ENCODE data around the gene TOP2B.

TOP2B gene

DNA sequence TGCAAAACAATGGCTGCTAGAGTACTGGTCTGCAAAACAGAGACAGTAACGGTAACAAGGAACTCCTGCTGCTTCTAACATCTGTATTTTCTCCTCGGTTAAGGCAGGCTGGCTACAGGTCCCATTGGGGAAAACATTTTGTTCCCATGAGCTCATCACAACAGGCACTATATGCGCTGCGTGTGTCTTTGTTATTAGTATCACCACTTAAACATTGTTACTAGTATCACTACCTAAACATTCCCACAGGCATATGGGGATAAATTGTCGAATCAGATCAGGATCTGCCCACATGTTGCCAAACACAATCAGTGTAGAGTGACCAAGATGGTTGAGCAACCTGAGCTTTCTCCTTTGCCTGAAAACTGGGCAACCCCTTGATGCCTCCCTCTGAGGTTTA lies 77.2 kb downstream of the TOP2B start:
- H3K9ac ChIP-seq (ENCODE audit: low read length), result no peak overlapping the region
- H3K36me3 ChIP-seq (ENCODE audit: control insufficient read depth, low read depth, low read length), result no peaks in the 10 kb centered on the region
- H3K27ac ChIP-seq (ENCODE audit: low read length), result no peak overlapping the region
- H3K4me3 ChIP-seq (ENCODE audit: low read length), result no peak overlapping the region
- H3K9me3 ChIP-seq (ENCODE audit: control insufficient read depth, low read depth, low read length), result no peaks in the 10 kb centered on the region
- H3K27me3 ChIP-seq (ENCODE audit: control insufficient read depth, insufficient read depth, low read length), result no peaks in the 10 kb centered on the region
- H3K4me1 ChIP-seq (ENCODE audit: control insufficient read depth, low read depth, low read length), result peaks cover under 1% of the 10 kb centered on the region

DNA sequence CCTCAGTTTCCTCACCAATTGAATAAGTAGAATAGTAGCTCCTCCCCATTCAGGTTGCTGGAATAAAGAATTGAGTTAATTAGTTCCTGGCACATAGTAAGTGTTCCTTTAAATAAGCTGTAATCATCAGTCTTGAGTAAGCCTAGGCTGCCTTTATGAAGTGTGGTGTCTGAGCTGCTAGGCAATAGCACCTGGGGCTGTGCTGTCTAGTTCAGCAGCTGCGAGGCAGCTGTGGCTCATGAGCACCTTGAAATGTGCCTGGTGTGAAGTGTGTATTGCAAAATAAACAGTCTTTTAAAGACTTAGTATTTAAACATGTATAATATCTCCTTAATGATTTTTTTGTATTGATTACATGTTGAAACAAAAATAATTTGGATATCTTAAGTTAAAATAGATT lies 77.6 kb downstream of the TOP2B start:
- Histone ChIP-seq H3K36me3 (ENCODE audit: control insufficient read depth, low read depth, low read length) (no peaks in the 10 kb centered on the region), H3K27me3 (ENCODE audit: control insufficient read depth, insufficient read depth, low read length) (no peaks in the 10 kb centered on the region), H3K9ac (ENCODE audit: low read length) (no peak overlapping the region), H3K4me1 (ENCODE audit: control insufficient read depth, low read depth, low read length) (no peaks in the 10 kb centered on the region), H3K4me3 (ENCODE audit: low read length) (no peak overlapping the region), H3K9me3 (ENCODE audit: control insufficient read depth, low read depth, low read length) (no peaks in the 10 kb centered on the region), H3K27ac (ENCODE audit: low read length) (no peak overlapping the region)

DNA sequence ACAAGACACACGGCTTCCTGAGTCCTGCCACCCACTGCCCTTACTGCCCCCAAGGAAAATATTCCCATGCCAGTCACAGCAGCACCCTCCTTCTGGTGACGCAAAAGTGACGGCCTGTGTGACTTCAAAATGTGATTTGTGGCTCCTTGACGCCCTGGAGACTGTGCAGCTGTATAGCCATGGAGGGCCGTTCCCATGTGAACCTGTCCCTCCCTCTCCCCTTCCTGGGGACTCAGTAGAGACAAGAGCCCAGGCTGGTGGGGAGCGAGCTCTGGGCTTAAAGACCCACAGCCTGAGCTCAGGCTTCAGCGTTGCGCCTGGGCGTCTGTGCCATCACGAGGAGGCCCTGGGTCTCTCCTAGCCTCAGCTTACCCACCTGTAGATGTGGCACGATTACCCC lies 78.2 kb downstream of the TOP2B start:
- no peak overlapping the region for H3K4me3 ChIP-seq (ENCODE audit: low read length)
- no peak overlapping the region for H3K9ac ChIP-seq (ENCODE audit: low read length)
- H3K36me3 ChIP-seq (ENCODE audit: control insufficient read depth, low read depth, low read length), result no peaks in the 10 kb centered on the region
- no peak overlapping the region for H3K27ac ChIP-seq (ENCODE audit: low read length)
- H3K9me3 ChIP-seq (ENCODE audit: control insufficient read depth, low read depth, low read length), result no peaks in the 10 kb centered on the region
- no peaks in the 10 kb centered on the region for H3K4me1 ChIP-seq (ENCODE audit: control insufficient read depth, low read depth, low read length)
- H3K27me3 ChIP-seq (ENCODE audit: control insufficient read depth, insufficient read depth, low read length), result no peaks in the 10 kb centered on the region

DNA sequence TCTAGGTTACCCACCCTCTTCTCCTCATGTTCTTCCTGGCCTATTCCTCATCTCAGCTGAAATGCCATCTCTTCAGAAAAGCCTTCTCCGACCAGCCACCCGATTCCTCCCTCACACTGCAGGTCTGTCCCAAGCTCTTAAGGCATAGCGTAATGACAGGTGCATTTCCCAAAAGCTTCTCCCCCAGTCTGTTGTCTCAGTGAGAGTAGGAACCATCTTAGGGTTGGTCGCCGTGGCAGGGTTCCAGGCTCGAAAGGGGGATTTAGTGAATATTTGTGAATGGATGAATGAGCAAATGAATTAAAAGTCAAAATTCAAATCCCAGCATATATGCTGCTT lies 78.6 kb downstream of the TOP2B start:
- Histone ChIP-seq H3K27ac (ENCODE audit: low read length) (no peak overlapping the region), H3K4me3 (ENCODE audit: low read length) (no peak overlapping the region), H3K27me3 (ENCODE audit: control insufficient read depth, insufficient read depth, low read length) (no peaks in the 10 kb centered on the region), H3K9ac (ENCODE audit: low read length) (no peak overlapping the region), H3K9me3 (ENCODE audit: control insufficient read depth, low read depth, low read length) (no peaks in the 10 kb centered on the region), H3K36me3 (ENCODE audit: control insufficient read depth, low read depth, low read length) (no peaks in the 10 kb centered on the region), H3K4me1 (ENCODE audit: control insufficient read depth, low read depth, low read length) (no peaks in the 10 kb centered on the region)

DNA sequence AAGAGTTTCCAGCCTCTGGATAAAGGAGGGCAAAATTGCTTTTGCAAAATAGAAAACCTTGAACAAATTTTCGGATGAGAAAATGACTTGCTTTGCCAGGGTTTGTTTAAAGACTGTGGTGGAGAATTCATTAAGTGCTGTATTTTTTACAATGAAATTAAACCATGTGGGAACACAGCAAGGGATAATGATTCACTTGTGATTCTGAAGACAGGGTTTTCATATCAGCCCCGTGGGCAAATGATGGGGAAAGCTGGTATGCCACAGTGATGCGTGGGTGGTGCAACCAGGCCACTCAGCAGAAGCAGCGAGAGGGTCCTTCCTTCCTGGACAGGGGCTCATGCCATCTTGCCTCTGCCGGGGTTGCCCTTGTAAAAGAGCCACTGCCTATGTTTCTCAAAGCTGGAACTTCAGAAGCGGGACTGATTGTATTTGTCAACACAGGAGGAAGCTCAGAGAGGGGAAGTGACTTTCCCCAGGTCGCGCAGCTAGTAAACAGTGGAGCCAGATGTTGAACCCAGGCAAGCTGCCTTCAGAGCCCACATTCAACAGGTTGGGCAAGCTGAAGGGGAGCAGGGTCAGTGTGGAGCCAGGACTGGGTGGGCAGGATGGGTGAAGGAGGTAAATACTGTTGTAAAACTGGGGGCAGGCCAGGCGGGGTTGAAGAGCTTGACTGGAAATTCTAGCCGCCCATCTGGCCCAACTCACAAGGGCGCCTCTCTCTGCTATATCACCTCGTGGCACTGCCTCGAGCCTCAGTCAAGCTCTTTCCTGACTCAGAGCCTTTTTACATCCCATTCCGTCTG lies 79.1 kb downstream of the TOP2B start:
- H3K9me3 ChIP-seq (ENCODE audit: control insufficient read depth, low read depth, low read length), result no peaks in the 10 kb centered on the region
- no peaks in the 10 kb centered on the region for H3K36me3 ChIP-seq (ENCODE audit: control insufficient read depth, low read depth, low read length)
- no peaks in the 10 kb centered on the region for H3K27me3 ChIP-seq (ENCODE audit: control insufficient read depth, insufficient read depth, low read length)
- no peak overlapping the region for H3K4me3 ChIP-seq (ENCODE audit: low read length)
- H3K27ac ChIP-seq (ENCODE audit: low read length), result no peak overlapping the region
- H3K4me1 ChIP-seq (ENCODE audit: control insufficient read depth, low read depth, low read length), result no peaks in the 10 kb centered on the region
- H3K9ac ChIP-seq (ENCODE audit: low read length), result no peak overlapping the region

DNA sequence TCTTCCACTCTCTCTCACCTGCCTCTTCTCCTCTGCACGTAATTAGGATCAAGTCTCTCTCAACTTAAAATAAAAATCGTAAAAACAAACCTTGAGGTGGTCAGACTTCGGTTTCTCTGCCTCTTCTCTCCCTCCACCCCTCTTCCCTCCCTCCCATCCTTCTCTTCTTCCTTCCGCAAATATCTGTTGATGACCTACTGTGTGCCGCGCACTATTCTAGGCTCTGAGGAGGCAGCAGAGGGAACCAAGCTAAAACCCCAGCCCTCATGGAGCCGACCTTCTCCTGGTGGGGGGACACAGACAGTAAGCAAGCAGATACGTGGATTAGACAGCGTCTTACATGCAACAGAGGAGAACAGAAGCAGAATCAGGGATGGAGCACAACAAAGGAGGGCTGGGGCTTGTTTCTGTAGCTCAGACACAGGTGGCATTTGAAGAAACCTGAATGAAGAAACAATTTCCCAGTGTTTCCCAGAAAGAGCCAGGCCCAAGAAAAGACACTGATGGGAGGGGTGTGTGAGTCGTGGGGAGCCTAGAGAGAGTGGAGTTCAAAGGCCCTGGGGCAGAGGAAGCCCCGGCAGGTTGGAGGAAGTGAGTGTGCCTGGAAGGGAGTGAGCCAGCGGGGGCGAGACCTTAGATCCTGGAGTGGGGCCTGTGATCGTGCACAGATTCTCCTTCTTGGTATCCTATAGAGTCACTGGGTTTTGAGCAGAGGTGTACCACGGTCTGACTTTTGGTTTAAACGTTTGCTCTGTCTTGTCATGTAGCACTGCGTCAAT lies 80.5 kb downstream of the TOP2B start:
- Histone ChIP-seq H3K4me1 (ENCODE audit: control insufficient read depth, low read depth, low read length) (no peaks in the 10 kb centered on the region), H3K27me3 (ENCODE audit: control insufficient read depth, insufficient read depth, low read length) (no peaks in the 10 kb centered on the region), H3K9ac (ENCODE audit: low read length) (no peak overlapping the region), H3K4me3 (ENCODE audit: low read length) (no peak overlapping the region), H3K27ac (ENCODE audit: low read length) (no peak overlapping the region), H3K9me3 (ENCODE audit: control insufficient read depth, low read depth, low read length) (no peaks in the 10 kb centered on the region), H3K36me3 (ENCODE audit: control insufficient read depth, low read depth, low read length) (no peaks in the 10 kb centered on the region)

DNA sequence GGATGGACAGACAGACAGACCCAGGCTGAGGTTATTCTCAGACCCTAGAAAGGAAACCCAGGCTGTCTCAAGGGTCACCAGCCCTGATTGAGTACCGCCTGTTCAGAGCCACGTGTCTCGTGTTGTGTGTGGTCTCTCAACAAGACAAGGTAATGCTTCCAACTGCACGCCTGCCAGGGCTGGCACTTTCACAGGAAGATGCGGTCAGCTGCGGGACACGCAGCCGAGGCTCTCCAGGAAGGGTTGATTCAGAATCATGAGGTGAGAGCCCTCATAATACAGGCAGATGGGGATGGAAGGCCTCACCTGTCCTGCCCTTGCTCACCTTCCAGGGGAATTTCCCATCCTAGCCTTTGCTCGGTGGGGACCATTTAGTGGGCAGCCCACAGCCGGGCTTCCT lies 81.4 kb downstream of the TOP2B start:
- Histone ChIP-seq H3K4me3 (ENCODE audit: low read length) (no peak overlapping the region), H3K9ac (ENCODE audit: low read length) (no peak overlapping the region), H3K27me3 (ENCODE audit: control insufficient read depth, insufficient read depth, low read length) (no peaks in the 10 kb centered on the region), H3K27ac (ENCODE audit: low read length) (no peak overlapping the region), H3K36me3 (ENCODE audit: control insufficient read depth, low read depth, low read length) (no peaks in the 10 kb centered on the region), H3K4me1 (ENCODE audit: control insufficient read depth, low read depth, low read length) (no peaks in the 10 kb centered on the region), H3K9me3 (ENCODE audit: control insufficient read depth, low read depth, low read length) (no peaks in the 10 kb centered on the region)

DNA sequence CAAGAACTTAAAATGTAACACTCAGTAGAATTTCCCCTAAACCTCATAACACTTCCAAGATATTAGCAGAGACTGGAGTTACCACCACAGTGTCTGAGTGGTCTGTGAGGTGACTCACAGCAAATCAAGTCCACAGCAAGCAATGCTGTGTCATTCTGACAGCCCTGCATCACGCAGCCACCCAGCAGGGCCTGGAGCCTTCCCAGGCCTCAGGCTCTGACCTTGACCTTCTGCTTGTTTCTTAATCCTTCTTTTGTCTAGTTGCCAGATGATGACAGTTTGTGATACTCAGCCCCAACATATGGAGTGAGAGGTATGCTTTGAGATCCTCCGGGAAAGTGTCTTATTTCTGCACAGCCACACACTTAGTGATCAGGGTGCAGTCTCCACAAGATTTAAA lies 82.5 kb downstream of the TOP2B start:
- no peak overlapping the region for H3K27ac ChIP-seq (ENCODE audit: low read length)
- no peaks in the 10 kb centered on the region for H3K36me3 ChIP-seq (ENCODE audit: control insufficient read depth, low read depth, low read length)
- H3K27me3 ChIP-seq (ENCODE audit: control insufficient read depth, insufficient read depth, low read length), result no peaks in the 10 kb centered on the region
- no peaks in the 10 kb centered on the region for H3K9me3 ChIP-seq (ENCODE audit: control insufficient read depth, low read depth, low read length)
- H3K4me1 ChIP-seq (ENCODE audit: control insufficient read depth, low read depth, low read length), result no peaks in the 10 kb centered on the region
- H3K4me3 ChIP-seq (ENCODE audit: low read length), result no peak overlapping the region
- H3K9ac ChIP-seq (ENCODE audit: low read length), result no peak overlapping the region

DNA sequence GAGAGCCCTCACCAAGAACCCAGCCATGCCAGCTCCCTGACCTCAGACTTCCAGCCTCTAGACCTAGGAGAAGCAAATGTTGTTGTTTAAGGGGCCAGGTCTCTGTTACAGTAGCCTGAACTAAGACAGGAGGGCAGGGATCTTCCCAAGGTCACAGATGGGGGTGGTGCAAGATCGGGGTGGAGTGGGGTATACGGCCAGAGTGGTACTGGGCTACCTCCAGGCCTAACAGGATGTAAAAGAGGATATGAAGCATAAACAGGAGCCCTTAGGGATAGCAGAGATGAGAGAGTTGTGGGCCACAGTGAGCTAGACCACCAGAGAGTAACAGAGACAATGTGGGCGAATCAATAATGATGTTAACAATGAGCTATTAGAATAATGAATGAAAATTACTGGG lies 82.9 kb downstream of the TOP2B start:
- H3K4me1 ChIP-seq (ENCODE audit: control insufficient read depth, low read depth, low read length), result no peaks in the 10 kb centered on the region
- H3K27ac ChIP-seq (ENCODE audit: low read length), result no peak overlapping the region
- H3K9ac ChIP-seq (ENCODE audit: low read length), result no peak overlapping the region

DNA sequence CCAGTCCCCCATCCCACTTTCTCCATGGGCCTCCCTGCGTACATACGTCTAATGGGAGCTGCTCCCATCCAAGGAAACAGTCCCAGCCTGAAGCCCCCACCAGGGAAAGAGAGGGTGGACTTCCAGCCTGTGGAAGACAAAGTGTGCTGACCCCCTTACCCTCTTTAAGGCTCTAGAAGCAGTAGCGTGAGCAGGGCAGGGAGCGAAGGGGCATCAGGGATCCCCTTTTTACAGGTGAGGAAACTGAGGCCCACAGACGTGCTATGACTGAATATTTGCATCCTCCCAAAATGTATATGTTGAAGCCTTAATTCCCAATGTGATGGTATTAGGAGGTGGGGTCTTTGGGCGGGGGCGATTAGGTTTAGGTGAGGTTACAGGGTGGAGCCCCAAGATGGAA lies 83.4 kb downstream of the TOP2B start:
- Histone ChIP-seq H3K27me3 (ENCODE audit: control insufficient read depth, insufficient read depth, low read length) (no peaks in the 10 kb centered on the region), H3K36me3 (ENCODE audit: control insufficient read depth, low read depth, low read length) (no peaks in the 10 kb centered on the region), H3K9me3 (ENCODE audit: control insufficient read depth, low read depth, low read length) (no peaks in the 10 kb centered on the region), H3K4me1 (ENCODE audit: control insufficient read depth, low read depth, low read length) (no peaks in the 10 kb centered on the region), H3K27ac (ENCODE audit: low read length) (no peak overlapping the region), H3K4me3 (ENCODE audit: low read length) (no peak overlapping the region), H3K9ac (ENCODE audit: low read length) (no peak overlapping the region)

More for the DNA sequence above, 82.9 kb downstream of the TOP2B start:
- no peak overlapping the region for H3K4me3 ChIP-seq (ENCODE audit: low read length)
- H3K9me3 ChIP-seq (ENCODE audit: control insufficient read depth, low read depth, low read length), result no peaks in the 10 kb centered on the region
- H3K27me3 ChIP-seq (ENCODE audit: control insufficient read depth, insufficient read depth, low read length), result no peaks in the 10 kb centered on the region
- H3K36me3 ChIP-seq (ENCODE audit: control insufficient read depth, low read depth, low read length), result no peaks in the 10 kb centered on the region

DNA sequence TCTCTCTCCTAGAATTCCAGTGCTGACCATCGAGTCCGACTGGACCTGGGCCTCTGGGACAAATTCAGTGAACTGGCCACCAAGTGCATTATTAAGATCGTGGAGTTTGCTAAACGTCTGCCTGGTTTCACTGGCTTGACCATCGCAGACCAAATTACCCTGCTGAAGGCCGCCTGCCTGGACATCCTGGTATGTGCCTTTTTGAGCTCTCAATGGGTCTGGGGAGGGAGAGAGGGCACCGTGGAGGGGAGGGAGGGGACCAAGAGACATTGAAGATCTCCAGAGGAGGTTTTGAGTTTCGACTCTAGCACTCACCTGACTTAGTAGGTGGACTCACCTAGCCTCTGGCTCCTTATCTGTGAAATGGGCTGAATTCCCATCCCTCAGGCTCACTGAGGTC lies 84.2 kb downstream of the TOP2B start:
- no peaks in the 10 kb centered on the region for H3K36me3 ChIP-seq (ENCODE audit: control insufficient read depth, low read depth, low read length)

DNA sequence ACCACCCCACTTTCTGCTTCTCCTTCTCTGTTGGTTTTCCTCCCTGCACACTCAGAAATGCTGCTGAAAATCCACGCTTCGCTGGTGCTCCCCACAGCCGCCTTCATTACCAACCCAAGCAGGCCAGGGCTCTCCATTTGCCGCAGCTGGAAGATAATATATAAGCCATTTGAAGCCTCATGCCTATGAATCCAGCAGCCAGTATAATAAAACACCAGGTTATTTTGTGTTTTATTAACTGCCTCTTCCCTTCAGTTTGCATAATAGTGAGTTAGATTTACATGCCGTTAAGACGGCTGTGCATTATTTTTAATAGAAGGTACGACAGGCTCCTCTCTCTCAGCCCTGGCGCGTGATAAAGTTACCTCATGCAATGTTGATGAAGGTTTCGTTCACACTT lies 86.6 kb downstream of the TOP2B start:
- no peaks in the 10 kb centered on the region for H3K27me3 ChIP-seq (ENCODE audit: control insufficient read depth, insufficient read depth, low read length)
- H3K36me3 ChIP-seq (ENCODE audit: control insufficient read depth, low read depth, low read length), result no peaks in the 10 kb centered on the region
- no peak overlapping the region for H3K9ac ChIP-seq (ENCODE audit: low read length)
- no peaks in the 10 kb centered on the region for H3K9me3 ChIP-seq (ENCODE audit: control insufficient read depth, low read depth, low read length)
- no peak overlapping the region for H3K27ac ChIP-seq (ENCODE audit: low read length)
- no peak overlapping the region for H3K4me3 ChIP-seq (ENCODE audit: low read length)
- H3K4me1 ChIP-seq (ENCODE audit: control insufficient read depth, low read depth, low read length), result no peaks in the 10 kb centered on the region

More for the DNA sequence above, 84.2 kb downstream of the TOP2B start:
- Histone ChIP-seq H3K4me3 (ENCODE audit: low read length) (no peak overlapping the region), H3K27ac (ENCODE audit: low read length) (no peak overlapping the region), H3K4me1 (ENCODE audit: control insufficient read depth, low read depth, low read length) (no peaks in the 10 kb centered on the region), H3K9me3 (ENCODE audit: control insufficient read depth, low read depth, low read length) (no peaks in the 10 kb centered on the region), H3K27me3 (ENCODE audit: control insufficient read depth, insufficient read depth, low read length) (no peaks in the 10 kb centered on the region), H3K9ac (ENCODE audit: low read length) (no peak overlapping the region)
